LNCaP clone FGC (cell line): ENCODE results near the gene NATD1.
A peak's percentile ranks its signal among the peaks of the same experiment; 100 is the strongest.

ENCODE experiments used
- DNase-seq: peaks from one replicate; pipeline ENCODE4 v3.0.0-alpha.2; 2011; ENCODE audit warnings: low read depth
- H3K4me3 ChIP-seq: 2 replicates; pipeline ENCODE4 v1.5.1; 2011; ENCODE audit warnings: mild to moderate bottlenecking, low read depth, low read length, control low read depth
- CTCF ChIP-seq: IDR thresholded peaks from 2 replicates; pipeline ENCODE4 v1.5.1; 2012; ENCODE audit warnings: mild to moderate bottlenecking; ENCODE audit not compliant: control insufficient read depth, insufficient read depth; ENCODE audit errors: extremely low read depth

The NATD1 gene

GRCh38 chr17:21279582-21279981 lies 26.4 kb upstream of the NATD1 start:
- no peak for TF ChIP-seq CTCF
- DNase-seq = no peak
- no peak overlapping the region for H3K4me3 ChIP-seq

DNA sequence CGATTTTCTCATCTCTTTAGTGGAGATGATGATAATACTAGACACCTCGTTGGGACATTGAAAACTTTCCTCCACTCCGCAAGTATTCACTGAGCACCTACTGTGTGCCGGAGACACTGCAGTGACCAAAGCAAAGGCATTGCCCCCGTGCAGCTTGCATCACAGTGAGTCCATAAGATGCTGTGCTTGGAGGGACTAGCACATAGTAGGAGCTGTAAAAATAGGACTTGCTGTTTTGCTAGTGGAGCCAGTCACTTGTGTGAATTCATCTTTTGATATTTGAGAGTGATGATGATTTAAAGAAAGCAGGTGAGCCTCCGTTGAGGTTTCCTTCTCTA lies 26.0 kb upstream of the NATD1 start:
- no peak for DNase-seq
- TF ChIP-seq CTCF = no peak
- H3K4me3 ChIP-seq = no peak overlapping the region

GRCh38 chr17:21278450-21279197 lies 25.4 kb upstream of the NATD1 start:
- H3K4me3 ChIP-seq = no peak overlapping the region
- peak; percentile 55 for DNase-seq
- 0 out of 2 replicates have a peak, but pooled peaks have one; percentile 6 for TF ChIP-seq CTCF

DNA sequence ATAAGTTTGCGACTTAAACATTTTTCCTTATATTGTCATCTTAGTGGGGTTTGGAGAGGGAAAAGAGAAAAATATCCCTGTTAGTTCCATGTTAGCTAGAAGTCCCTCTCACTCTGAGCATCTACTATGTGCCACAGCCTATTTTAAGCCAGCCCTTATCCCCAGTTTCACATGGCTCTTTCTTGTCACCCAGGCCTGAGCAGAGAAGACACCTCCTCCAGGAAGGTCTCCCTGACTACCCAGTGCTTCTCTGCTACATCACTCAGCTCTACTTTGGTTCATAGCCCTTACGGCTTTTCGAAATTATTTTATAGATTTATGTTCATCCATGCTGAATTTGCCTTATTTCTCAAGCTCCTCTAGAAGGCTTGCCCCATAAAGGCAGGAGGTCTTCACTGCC lies 24.1 kb upstream of the NATD1 start:
- TF ChIP-seq CTCF = no peak
- DNase-seq = no peak
- H3K4me3 ChIP-seq = no peak overlapping the region

- peak overlapping the region; percentile 57 for H3K4me3 ChIP-seq
- no peak for TF ChIP-seq CTCF
- DNase-seq = no peak
Observed at GRCh38 chr17:21276264-21276588, 23.0 kb upstream of the NATD1 start.

DNA sequence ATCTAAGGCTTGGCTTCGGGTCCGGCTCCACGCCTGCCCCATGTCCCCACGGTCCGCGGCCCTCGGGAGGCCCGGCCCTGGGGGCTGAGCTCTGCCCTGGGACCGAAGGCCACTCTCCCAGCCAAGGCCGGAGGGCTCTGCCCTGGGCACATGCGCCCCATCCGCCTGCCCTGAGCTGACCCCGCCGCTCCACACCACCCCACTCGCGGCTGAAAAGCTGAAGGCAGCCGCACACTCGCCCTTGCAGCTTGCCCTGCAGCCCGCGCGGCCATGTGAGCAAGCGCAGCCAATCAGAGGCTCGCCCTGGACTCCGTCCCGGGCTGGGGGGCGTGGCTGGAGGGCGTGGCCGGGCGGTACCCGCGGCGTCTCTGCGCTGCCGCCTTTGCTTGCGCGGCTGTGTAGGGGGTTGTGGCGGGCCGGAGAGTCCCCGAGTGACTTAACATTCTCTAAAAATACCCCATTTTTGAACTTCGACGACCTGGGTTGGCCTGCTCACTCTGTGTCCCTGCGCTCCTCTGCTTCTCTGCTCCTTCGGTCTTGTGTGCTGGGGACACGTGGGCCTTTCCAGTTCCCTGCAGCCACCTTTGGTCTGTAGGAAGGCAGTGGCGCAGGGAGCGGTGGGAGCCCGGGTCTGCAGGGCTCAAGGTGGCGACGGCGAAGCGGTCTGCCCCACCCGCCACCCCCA lies 22.5 kb upstream of the NATD1 start:
- DNase-seq = no peak
- TF ChIP-seq CTCF = no peak
- peak overlapping the region; percentile 57 for H3K4me3 ChIP-seq
